GM12801 (cell line): Measurements from ENCODE around the gene METTL8.

Source experiments
- TF ChIP-seq, protein P1 (sequence below): IDR thresholded peaks from one replicate; pipeline ENCODE4 v1.5.1; 2011; ENCODE audit warnings: control low read depth; ENCODE audit not compliant: insufficient read length; ENCODE audit errors: extremely low read depth

METTL8 gene

GRCh38 chr2:171330155-171330956 is 103.4 kb downstream of the METTL8 start:
- TF ChIP-seq, protein P1, sequence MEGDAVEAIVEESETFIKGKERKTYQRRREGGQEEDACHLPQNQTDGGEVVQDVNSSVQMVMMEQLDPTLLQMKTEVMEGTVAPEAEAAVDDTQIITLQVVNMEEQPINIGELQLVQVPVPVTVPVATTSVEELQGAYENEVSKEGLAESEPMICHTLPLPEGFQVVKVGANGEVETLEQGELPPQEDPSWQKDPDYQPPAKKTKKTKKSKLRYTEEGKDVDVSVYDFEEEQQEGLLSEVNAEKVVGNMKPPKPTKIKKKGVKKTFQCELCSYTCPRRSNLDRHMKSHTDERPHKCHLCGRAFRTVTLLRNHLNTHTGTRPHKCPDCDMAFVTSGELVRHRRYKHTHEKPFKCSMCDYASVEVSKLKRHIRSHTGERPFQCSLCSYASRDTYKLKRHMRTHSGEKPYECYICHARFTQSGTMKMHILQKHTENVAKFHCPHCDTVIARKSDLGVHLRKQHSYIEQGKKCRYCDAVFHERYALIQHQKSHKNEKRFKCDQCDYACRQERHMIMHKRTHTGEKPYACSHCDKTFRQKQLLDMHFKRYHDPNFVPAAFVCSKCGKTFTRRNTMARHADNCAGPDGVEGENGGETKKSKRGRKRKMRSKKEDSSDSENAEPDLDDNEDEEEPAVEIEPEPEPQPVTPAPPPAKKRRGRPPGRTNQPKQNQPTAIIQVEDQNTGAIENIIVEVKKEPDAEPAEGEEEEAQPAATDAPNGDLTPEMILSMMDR = no peak

GRCh38 chr2:171327043-171327496 is 106.7 kb downstream of the METTL8 start:
- TF ChIP-seq, protein P1 = no peak

DNA sequence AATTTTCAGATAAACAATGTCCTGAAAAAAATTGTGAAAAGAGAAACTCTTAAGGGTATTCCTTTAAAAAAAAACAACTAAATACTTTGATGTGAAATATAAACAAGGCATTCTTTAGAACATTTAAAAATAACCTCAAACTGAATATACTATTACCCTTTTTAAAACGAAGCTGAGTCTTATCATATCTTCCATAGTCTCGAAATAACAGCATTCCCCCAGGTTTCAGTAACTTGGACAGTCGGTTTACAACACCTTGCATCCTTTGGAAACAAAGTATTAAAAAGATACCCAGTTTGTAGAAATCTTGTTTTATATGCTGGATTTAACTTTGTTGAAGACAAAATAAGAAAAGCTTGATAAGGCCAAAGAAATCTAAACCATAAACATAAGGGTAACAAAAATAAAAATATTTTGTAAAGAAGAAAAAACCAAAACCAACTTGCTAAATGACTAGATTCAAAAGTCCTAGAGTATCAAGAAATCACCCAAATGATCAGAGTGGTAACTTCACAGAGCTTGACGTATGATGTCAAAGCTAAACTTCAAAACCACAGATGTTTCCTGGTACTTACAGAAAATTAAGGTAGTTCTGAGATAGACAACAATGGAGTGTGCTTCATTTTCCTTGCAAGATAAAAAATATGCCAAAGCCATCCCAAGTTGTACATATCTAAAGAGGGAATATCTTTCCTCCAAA is 107.8 kb downstream of the METTL8 start:
- TF ChIP-seq, protein P1 = no peak

DNA sequence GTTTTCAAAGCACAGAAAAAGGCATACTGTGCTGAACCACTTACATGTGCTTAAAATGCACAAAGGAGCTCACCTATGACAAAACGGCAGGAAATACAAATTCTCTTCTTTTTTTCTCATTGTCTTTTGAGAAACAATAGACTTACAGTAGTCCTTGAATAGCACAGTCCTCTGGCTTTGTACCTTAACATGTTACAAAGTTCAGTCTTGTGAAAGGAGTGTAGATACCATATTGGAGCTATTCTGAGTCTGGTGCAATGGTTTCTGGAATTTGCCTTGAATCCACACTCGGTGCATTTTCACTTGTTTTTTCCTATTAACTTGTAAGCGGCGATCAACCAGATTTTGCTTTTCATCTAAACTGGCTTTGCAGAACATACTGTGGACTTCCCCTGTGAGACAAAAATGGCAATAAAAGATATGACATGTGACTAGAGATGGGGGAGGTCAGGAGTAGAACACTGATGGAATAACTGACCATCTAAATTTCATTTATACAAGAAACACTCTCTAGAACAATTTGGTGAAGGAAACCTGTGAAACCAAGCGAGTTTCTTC is 109.7 kb downstream of the METTL8 start:
- TF ChIP-seq, protein P1 = no peak

DNA sequence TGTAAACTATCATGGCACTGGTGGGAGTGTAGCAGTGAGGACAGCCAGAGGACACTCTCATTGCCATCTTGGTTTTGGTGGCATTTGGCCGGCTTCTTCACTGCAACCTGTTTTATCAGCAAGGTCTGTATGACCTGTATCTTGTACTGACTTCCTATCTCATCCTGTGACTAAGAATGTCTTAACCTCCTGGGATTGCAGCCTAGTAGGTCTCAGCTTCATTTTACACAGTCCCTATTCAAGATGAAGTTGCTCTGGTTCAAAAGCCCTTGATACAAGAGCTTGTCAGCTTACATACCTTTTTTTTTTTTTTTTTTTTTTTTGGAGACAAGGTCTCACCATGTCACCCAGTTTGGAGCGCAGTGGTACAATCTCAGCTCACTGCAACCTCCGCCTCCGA is 110.9 kb downstream of the METTL8 start:
- TF ChIP-seq, protein P1 = no peak

DNA sequence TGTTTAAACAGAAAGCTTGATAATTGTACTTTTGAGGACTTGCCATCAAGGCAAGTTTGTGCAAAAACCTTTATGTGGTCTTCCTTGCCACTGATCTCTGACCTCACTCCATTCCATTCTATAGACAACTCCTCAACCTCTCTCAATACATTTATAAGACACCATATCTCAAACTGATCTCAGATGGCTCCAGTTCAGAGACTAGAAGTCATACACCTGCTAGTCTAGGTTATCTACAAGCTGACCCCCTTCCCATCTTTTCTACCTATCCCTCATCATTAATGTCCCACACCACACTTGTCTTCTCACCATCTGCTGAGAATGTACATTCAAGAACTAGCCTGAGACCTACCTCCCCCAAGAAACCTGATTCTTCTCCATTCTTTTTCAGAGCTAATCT is 113.1 kb downstream of the METTL8 start:
- TF ChIP-seq, protein P1 = no peak

DNA sequence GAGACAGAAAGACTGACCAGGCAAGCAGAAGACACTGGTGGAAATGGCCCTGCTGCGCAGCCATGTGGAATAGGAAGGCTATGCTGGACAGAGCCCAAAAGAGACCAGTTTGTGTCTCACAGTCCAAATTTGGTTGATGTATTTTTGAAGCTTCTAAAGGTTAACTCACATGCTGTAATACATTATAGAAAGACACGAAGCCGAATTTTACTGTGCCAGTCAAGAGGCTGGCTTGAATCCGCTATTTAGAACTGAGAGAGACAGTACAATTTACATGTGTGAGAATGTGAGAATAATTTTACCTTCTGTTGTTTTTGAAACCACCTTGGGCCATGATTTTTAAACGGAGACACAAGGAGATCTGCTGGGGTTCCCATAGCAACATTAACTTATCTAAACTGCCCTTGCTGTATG is 113.6 kb downstream of the METTL8 start:
- TF ChIP-seq, protein P1 = no peak
